SKM-1 (cell line): Measurements from ENCODE around the gene UPK3A.
"Not testable (repeated sequence)": the region's sequence is repeated elsewhere in the genome, so short reads cannot be mapped to it uniquely, and the experiment has no call there.

ENCODE experiments used
- DNase-seq: peaks from one replicate; lab custom pipeline; 2025; ENCODE audit not compliant: unreplicated experiment; lab: John Stamatoyannopoulos, UW

Gene UPK3A

DNA sequence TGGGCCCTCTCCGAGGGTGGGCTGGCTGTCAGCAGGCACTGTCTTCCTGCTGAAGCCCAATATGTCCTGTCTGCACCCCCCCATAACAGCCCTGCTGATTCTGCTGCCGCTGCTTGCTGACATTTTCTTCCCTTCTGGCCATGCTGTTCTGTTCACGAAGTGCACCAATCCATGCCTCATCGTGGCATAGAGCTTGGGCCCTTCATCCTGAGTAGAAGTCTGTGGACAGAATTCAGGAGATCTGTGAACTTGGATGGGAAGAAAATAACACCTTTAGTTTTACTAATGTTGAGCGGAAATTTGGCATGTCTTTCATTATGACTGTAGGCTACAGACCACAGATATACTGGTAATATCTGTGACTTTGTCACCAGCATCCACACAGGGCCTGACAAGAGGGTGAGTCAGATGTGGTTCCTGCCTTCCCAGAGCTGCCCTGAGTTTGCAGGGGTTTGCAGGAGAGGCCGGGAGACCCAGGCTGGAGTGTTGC lies 29.9 kb upstream of the UPK3A start:
- DNase-seq: no peak

- DNase-seq: not testable (repeated sequence)
These were observed 26.8 kb upstream of the UPK3A start for GRCh38 chr22:45257941-45258340.

DNA sequence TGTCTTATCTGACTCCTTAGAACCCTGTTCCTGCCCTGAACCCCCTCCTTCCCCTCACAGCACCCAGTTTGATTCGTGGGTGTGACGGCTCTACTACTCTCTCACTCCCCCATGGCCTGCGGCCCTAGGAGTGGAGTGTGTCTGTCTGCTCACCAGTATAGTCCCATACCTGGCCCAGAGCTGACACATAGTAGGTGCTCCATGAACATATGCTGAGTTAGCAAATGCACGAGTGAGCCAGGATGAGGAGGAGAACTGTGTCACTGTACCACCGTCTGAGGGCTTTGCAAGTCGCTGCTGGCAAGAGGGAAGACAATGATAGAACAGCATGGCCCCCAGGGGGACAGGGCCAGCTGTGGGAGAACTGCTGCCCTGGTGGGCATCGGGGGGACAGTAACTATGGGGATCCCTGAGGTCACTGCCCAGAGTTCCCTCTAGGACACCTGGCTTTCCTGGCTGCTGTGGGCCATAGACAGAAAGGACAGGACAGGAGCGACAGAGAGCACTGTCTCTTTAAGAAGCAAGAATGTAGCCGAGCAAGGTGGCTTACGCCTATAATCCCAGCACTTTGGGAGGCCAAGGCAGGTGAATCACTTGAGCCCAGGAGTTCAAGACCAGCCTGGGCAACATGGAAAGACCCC lies 24.9 kb upstream of the UPK3A start:
- DNase-seq: no peak

GRCh38 chr22:45260395-45260759 lies 24.4 kb upstream of the UPK3A start:
- not testable (repeated sequence) for DNase-seq

- no peak for DNase-seq
These were observed 23.2 kb upstream of the UPK3A start for GRCh38 chr22:45261407-45262088.

- DNase-seq: no peak
These were observed 22.4 kb upstream of the UPK3A start for GRCh38 chr22:45262195-45262930.

GRCh38 chr22:45262931-45263462 lies 21.8 kb upstream of the UPK3A start:
- no peak for DNase-seq

DNA sequence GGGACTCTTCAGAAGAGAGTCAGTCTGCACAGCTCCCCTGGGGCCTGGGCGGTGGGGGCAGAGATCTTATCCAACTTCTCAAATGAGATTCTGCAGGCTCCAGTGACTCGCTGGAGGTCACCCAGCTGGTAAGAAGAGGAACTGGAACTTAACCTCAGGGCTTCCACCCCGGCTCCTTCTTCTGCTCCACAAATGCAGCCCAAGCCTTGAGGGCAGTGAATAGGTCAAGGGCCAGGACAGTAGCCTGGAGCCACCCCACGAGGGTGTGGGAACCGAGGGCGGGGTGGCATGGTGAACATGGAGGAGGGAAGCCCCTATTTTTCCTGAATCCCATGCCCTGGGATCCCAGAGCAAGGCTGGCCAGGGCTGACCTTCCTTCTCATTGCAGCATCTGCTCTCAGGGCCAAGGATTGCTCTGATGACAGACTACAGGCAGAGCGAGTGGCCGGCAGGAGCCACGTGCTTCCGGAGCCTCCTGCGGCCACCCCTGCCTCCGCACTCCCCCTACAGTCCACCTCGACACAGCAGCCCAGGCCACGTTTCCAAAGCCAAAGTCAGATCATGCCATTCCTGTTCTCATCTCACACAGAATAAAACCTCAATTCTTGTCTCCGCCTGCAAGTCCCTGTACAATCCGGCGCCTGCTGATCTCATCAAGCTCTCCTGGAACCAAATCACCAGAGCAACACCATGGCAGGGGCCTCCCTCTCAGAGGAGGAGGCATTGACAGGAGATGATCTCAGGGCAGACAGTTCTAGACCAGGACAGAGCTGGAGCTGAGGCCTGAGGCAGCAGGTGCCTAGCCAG lies 21.1 kb upstream of the UPK3A start:
- DNase-seq: peak; percentile 78

DNA sequence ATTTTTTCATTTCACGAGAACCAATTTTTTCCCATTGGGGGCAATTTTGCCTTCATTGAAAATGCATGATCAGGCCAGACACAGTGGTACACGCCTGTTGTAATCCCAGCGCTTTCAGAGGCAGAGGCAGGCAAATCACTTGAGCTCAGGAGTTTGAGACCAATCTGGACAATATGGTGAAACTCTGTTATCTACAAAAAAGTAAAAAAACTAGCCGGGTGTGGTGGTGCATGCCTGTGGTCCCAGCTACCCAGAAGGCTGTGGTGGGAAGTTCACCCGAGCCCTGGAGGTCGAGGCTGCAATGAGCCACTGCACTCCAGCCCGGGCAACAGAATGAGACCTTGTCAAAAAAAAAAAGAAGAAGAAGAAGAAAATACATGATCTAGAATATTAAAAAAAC lies 19.2 kb upstream of the UPK3A start:
- DNase-seq: no peak

GRCh38 chr22:45268167-45268957 lies 16.4 kb upstream of the UPK3A start:
- DNase-seq: no peak

DNA sequence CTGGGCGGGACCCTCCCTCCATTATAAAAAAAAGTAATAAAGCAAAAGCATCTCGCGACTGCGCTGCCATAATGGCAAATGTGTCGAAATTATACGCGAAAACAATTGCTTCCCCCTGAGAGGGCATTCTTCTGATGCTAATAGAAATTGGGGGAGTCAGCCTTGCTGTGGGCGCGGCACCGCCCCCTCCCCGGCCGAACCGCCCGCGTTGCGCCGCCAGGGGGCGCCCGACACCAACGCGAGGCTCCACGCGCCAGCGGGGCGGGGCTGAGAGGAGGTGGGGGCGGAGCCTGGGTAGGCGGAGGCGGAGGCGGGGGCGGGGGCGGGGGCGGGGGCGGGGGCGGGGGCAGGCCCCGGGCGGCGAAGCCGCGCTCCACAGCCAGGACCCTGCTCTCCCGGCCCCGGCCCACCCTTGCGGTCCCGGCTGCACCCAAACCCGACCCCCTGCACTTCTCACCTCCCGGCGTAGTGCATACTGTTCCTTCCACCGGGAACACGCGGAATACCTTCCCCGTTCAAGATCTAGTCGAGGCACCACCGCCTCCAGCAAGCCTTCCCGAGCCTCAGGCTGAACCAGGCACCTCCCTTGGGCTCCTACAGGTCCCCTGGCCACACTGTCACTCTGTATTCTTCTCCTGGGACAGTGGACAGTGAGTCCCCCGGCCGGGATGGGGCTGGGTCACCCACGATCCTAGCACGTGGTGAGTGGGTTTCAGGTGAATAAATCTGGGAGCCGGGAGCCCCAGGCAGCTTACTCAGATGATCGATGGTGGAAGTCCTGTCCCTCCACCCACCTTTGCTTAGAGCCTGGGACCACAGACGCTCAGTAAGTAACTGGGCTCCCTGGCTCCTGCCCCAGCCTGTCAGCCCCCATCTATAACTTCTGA lies 15.5 kb upstream of the UPK3A start:
- DNase-seq: peak; percentile 34

DNA sequence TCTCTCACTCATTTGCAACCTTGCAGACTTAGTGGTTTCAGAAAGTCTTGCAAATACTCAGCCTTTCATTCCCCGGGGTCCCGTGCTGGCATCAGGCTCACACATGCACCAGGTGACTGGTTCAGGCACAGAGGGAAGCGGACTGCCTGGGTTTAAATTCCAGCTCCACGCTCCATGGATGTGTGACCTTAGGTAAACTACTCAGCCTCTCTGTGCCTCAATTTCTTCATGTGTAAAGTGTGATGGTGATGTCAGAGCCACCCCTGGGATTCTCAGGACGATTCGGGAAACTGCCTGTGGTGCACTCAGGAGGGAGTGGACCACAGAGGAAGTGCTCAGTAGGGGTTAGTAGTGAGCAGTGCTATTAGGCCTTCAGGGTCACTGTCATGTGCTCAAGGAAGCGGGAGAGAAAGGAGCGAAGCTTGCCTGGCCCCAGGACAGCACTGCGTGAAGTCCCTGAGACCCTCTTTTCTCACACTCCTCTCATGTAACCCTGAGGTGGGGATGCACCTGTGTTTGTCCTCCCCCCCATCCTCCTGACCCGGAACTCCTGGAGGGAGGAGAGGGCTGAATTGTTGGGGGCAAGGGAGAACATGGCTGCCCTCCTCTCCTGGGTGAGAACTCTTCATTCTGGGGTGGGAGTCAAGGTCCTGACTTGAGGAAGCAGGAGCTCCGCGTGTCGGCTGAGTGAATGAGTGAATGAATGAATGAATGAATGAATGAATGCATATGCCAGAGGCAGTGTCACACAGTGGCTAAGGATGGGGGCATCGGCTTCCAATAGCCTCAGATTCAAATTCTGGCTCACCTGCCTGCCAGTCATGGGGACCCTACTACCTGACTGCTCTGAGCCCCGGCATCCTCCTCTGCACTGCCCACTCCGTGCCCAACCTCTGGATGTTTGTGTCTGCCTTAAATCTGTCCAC lies 14.4 kb upstream of the UPK3A start:
- no peak for DNase-seq

DNA sequence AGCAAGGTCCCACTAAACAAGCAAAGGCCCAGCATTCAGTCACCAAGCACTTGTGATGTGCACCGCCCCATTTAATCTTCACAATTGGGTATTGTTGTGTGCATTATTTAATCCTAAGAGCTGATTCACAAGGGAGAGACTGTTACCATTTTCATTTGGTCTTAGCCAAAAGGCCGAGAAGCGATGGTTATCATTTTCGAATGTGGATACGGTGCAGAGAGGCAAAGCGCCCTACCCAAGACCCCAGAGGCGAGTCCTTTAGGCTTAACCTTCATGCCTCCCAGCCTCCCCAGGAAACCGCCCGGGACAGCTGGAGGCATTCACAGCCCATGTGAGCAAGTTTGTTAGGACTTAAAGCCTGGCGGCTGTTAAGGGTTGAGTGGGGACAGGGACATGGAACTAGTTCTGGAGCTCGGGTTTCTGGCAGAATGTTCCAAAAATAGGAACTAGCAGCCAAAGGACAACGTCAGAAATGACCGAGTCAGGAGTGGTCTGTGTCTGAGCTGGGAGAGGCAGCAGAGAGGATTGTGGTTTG lies 13.0 kb upstream of the UPK3A start:
- DNase-seq: no peak

- no peak for DNase-seq
These were observed 12.3 kb upstream of the UPK3A start for GRCh38 chr22:45272498-45272897.

GRCh38 chr22:45273452-45274075 lies 11.2 kb upstream of the UPK3A start:
- DNase-seq: no peak

GRCh38 chr22:45276507-45277105 lies 8.1 kb upstream of the UPK3A start:
- no peak for DNase-seq

DNA sequence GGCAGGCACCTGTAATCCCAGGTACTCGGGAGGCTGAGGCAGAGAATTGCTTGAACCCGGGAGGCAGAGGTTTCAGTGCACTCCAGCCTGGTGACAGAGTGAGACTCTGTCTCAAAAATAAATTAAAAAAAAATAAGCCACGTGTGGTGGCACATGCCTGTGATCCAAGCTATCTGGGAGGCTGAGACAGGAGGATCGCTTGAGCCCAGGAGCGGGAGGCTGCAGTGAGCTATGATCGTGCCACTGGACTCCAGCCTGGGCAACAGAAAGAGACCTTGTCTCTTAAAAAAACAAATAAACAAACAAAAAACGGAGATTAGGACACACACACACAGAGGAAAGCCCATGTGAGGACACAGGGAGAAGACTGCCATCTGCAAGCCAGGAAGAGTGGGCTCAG lies 7.0 kb upstream of the UPK3A start:
- DNase-seq: not testable (repeated sequence)
